ENCODE results near the gene ITGA7. TPM values are rescaled to one million over a fixed set of nuclear protein-coding genes. Genes with fewer than 3 reads are reported as not detected.
"Not testable (repeated sequence)": the region's sequence is repeated elsewhere in the genome, so short reads cannot be mapped to it uniquely, and the experiment has no call there.

The ITGA7 gene
- total RNA-seq, 1 donor from 2014 or later: 4.0 TPM

GRCh38 chr12:55654511-55655214, 53.0 kb downstream of the ITGA7 start:
- no peak for TF ChIP-seq CTCF (IDR thresholded peaks at IDR 0.05; ENCODE audit: unreplicated experiment)
- Mint-ChIP-seq H3K4me1 (ENCODE audit: unreplicated experiment) (no peaks in the 10 kb centered on the region), H3K4me3 (ENCODE audit: unreplicated experiment) (no peak overlapping the region), H3K9me3 (ENCODE audit: unreplicated experiment) (peaks cover under 1% of the 10 kb centered on the region), H3K27ac (ENCODE audit: unreplicated experiment) (no peak overlapping the region), H3K27me3 (ENCODE audit: unreplicated experiment) (peaks cover 7% of the 10 kb centered on the region), H3K36me3 (ENCODE audit: low read depth, unreplicated experiment) (peaks cover 4% of the 10 kb centered on the region)
- no peak for DNase-seq (ENCODE audit: low spot score)

- H3K36me3 Mint-ChIP-seq (ENCODE audit: low read depth, unreplicated experiment): peaks cover 6% of the 10 kb centered on the region
- peaks cover 7% of the 10 kb centered on the region for H3K9me3 Mint-ChIP-seq (ENCODE audit: unreplicated experiment)
- no peak for DNase-seq (ENCODE audit: low spot score)
- H3K4me1 Mint-ChIP-seq (ENCODE audit: unreplicated experiment): no peaks in the 10 kb centered on the region
- TF ChIP-seq CTCF (IDR thresholded peaks at IDR 0.05; ENCODE audit: unreplicated experiment): no peak
- no peak overlapping the region for H3K4me3 Mint-ChIP-seq (ENCODE audit: unreplicated experiment)
- H3K27ac Mint-ChIP-seq (ENCODE audit: unreplicated experiment): no peak overlapping the region
- peaks cover 2% of the 10 kb centered on the region for H3K27me3 Mint-ChIP-seq (ENCODE audit: unreplicated experiment)
Observed at GRCh38 chr12:55653031-55653430, 54.7 kb downstream of the ITGA7 start.

GRCh38 chr12:55652352-55652751, 55.4 kb downstream of the ITGA7 start:
- Mint-ChIP-seq H3K27me3 (ENCODE audit: unreplicated experiment) (no peaks in the 10 kb centered on the region), H3K9me3 (ENCODE audit: unreplicated experiment) (peaks cover 7% of the 10 kb centered on the region), H3K4me1 (ENCODE audit: unreplicated experiment) (no peaks in the 10 kb centered on the region), H3K27ac (ENCODE audit: unreplicated experiment) (no peak overlapping the region), H3K36me3 (ENCODE audit: low read depth, unreplicated experiment) (peaks cover 6% of the 10 kb centered on the region), H3K4me3 (ENCODE audit: unreplicated experiment) (no peak overlapping the region)
- no peak for TF ChIP-seq CTCF (IDR thresholded peaks at IDR 0.05; ENCODE audit: unreplicated experiment)
- DNase-seq (ENCODE audit: low spot score): no peak

GRCh38 chr12:55651299-55651683, 56.4 kb downstream of the ITGA7 start:
- Mint-ChIP-seq H3K4me3 (ENCODE audit: unreplicated experiment) (no peak overlapping the region), H3K9me3 (ENCODE audit: unreplicated experiment) (peaks cover 11% of the 10 kb centered on the region), H3K27me3 (ENCODE audit: unreplicated experiment) (no peaks in the 10 kb centered on the region), H3K36me3 (ENCODE audit: low read depth, unreplicated experiment) (peaks cover 6% of the 10 kb centered on the region), H3K4me1 (ENCODE audit: unreplicated experiment) (no peaks in the 10 kb centered on the region), H3K27ac (ENCODE audit: unreplicated experiment) (no peak overlapping the region)
- TF ChIP-seq CTCF (IDR thresholded peaks at IDR 0.05; ENCODE audit: unreplicated experiment): no peak
- DNase-seq (ENCODE audit: low spot score): no peak

- not testable (repeated sequence) for DNase-seq (ENCODE audit: low spot score); H3K27ac Mint-ChIP-seq (ENCODE audit: unreplicated experiment); H3K4me3 Mint-ChIP-seq (ENCODE audit: unreplicated experiment); H3K4me1 Mint-ChIP-seq (ENCODE audit: unreplicated experiment); H3K27me3 Mint-ChIP-seq (ENCODE audit: unreplicated experiment)
- Mint-ChIP-seq H3K36me3 (ENCODE audit: low read depth, unreplicated experiment) (peaks cover 10% of the 10 kb centered on the region), H3K9me3 (ENCODE audit: unreplicated experiment) (peaks cover 11% of the 10 kb centered on the region)
Observed at GRCh38 chr12:55650620-55651298, 56.9 kb downstream of the ITGA7 start.

Measured in endothelial cell (in vitro differentiated cells).